ENCODE measurements around the gene NCAPG2.
"Not testable (repeated sequence)": the region's sequence is repeated elsewhere in the genome, so short reads cannot be mapped to it uniquely, and the experiment has no call there.

NCAPG2 gene

GRCh38 chr7:158676171-158676840, 28.3 kb downstream of the NCAPG2 start:
- no peak for DNase-seq

- DNase-seq = no peak
Observed at GRCh38 chr7:158672975-158673374, 31.6 kb downstream of the NCAPG2 start.

GRCh38 chr7:158668086-158668485, 36.5 kb downstream of the NCAPG2 start:
- DNase-seq = not testable (repeated sequence)

- not testable (repeated sequence) for DNase-seq
Observed at GRCh38 chr7:158666966-158667678, 37.5 kb downstream of the NCAPG2 start.

- no peak for DNase-seq
Observed at GRCh38 chr7:158666401-158666800, 38.2 kb downstream of the NCAPG2 start.

- no peak for DNase-seq
Observed at GRCh38 chr7:158664406-158664805, 40.2 kb downstream of the NCAPG2 start.

- DNase-seq = no peak
Observed at GRCh38 chr7:158663428-158663741, 41.2 kb downstream of the NCAPG2 start.

- no peak for DNase-seq
Observed at GRCh38 chr7:158662610-158663427, 41.8 kb downstream of the NCAPG2 start.

- no peak for DNase-seq
Observed at GRCh38 chr7:158658475-158658874, 46.1 kb downstream of the NCAPG2 start.

- no peak for DNase-seq
Observed at GRCh38 chr7:158657189-158657746, 47.3 kb downstream of the NCAPG2 start.

- no peak for DNase-seq
Observed at GRCh38 chr7:158655931-158656441, 48.6 kb downstream of the NCAPG2 start.

- no peak for DNase-seq
Observed at GRCh38 chr7:158655507-158655906, 49.1 kb downstream of the NCAPG2 start.

GRCh38 chr7:158651968-158652565, 52.5 kb downstream of the NCAPG2 start:
- DNase-seq = peak; percentile 6

- DNase-seq = no peak
Observed at GRCh38 chr7:158650821-158651225, 53.8 kb downstream of the NCAPG2 start.

- DNase-seq = no peak
Observed at GRCh38 chr7:158649279-158649678, 55.3 kb downstream of the NCAPG2 start.

- no peak for DNase-seq
Observed at GRCh38 chr7:158648787-158649186, 55.8 kb downstream of the NCAPG2 start.

- DNase-seq = no peak
Observed at GRCh38 chr7:158648168-158648567, 56.4 kb downstream of the NCAPG2 start.

- DNase-seq = no peak
Observed at GRCh38 chr7:158647475-158647792, 57.2 kb downstream of the NCAPG2 start.

- DNase-seq = no peak
Observed at GRCh38 chr7:158646766-158647474, 57.7 kb downstream of the NCAPG2 start.

GRCh38 chr7:158645842-158646241, 58.8 kb downstream of the NCAPG2 start:
- no peak for DNase-seq

GRCh38 chr7:158642149-158642548, 62.5 kb downstream of the NCAPG2 start:
- no peak for DNase-seq

GRCh38 chr7:158638001-158638400, 66.6 kb downstream of the NCAPG2 start:
- no peak for DNase-seq

Data from right kidney (tissue), 1 donor.